SKM-1 treated with dmso at 0.1 percent for 144 hours (cell line): ENCODE results near the gene SLC10A3.

ENCODE experiments used
- DNase-seq: peaks from one replicate; lab custom pipeline; 2025; ENCODE audit not compliant: unreplicated experiment; lab: John Stamatoyannopoulos, UW

SLC10A3 gene

GRCh38 chrX:154490414-154491083, at the start of gene SLC10A3:
Gene SLC10A3 (minus strand): TSS chrX:154490629. CDS start chrX:154488940, 1,689 bp downstream.
- peak; percentile 50 for DNase-seq

GRCh38 chrX:154539077-154539476, 48.6 kb upstream of the SLC10A3 start:
- DNase-seq: no peak

GRCh38 chrX:154535892-154536291, 45.5 kb upstream of the SLC10A3 start:
- no peak for DNase-seq

GRCh38 chrX:154534526-154535322, 44.3 kb upstream of the SLC10A3 start:
- peak; percentile 79 for DNase-seq

- DNase-seq: no peak
Observed at GRCh38 chrX:154532690-154533089, 42.3 kb upstream of the SLC10A3 start.

GRCh38 chrX:154531626-154532025, 41.2 kb upstream of the SLC10A3 start:
- no peak for DNase-seq

GRCh38 chrX:154530286-154530685, 39.9 kb upstream of the SLC10A3 start:
- no peak for DNase-seq

GRCh38 chrX:154529206-154529612, 38.8 kb upstream of the SLC10A3 start:
- no peak for DNase-seq

- peak; percentile 45 for DNase-seq
Observed at GRCh38 chrX:154526901-154527675, 36.7 kb upstream of the SLC10A3 start.

GRCh38 chrX:154525606-154526490, 35.4 kb upstream of the SLC10A3 start:
- DNase-seq: no peak

- DNase-seq: no peak
Observed at GRCh38 chrX:154519389-154519788, 29.0 kb upstream of the SLC10A3 start.

GRCh38 chrX:154517101-154517781, 26.8 kb upstream of the SLC10A3 start:
- DNase-seq: no peak

- no peak for DNase-seq
Observed at GRCh38 chrX:154516656-154517100, 26.2 kb upstream of the SLC10A3 start.

GRCh38 chrX:154515966-154516655, 25.7 kb upstream of the SLC10A3 start, which contains the start of gene FAM3A:
Gene FAM3A (minus strand): TSS chrX:154516232. CDS start chrX:154515772, 460 bp downstream.
- DNase-seq: peak; percentile 72

GRCh38 chrX:154515090-154515965, 24.9 kb upstream of the SLC10A3 start:
- no peak for DNase-seq

- DNase-seq: no peak
Observed at GRCh38 chrX:154513716-154514115, 23.3 kb upstream of the SLC10A3 start.

GRCh38 chrX:154512879-154513553, 22.6 kb upstream of the SLC10A3 start:
- no peak for DNase-seq

GRCh38 chrX:154511761-154512160, 21.3 kb upstream of the SLC10A3 start:
- DNase-seq: no peak
